Neutrophil (primary cell): ENCODE data around the gene PIEZO1.
A peak's percentile ranks its signal among the peaks of the same experiment; 100 is the strongest.

ENCODE experiments used
- H3K27ac ChIP-seq: fragments of 200-600 bp; sonication (generic); 2 replicates; pipeline ENCODE4 v1.5.1; 2016; ENCODE audit warnings: mild to moderate bottlenecking, moderate library complexity
- H3K27me3 ChIP-seq: fragments of 200-600 bp; sonication (generic); 2 replicates; pipeline ENCODE4 v1.6.0; 2016; ENCODE audit warnings: mild to moderate bottlenecking
- H3K36me3 ChIP-seq: fragments of 200-600 bp; sonication (generic); 2 replicates; pipeline ENCODE4 v1.5.1; 2017
- H3K4me1 ChIP-seq, 2 experiments: fragments of 200-600 bp in 1 of 2; sonication (generic) in 1 of 2; 1 replicate in 1 of 2; 2 replicates in 1 of 2; pipeline versions ENCODE4 v1.5.1 to v1.6.1; 2013 to 2016; ENCODE audit warnings: low read depth in 1 of 2, low read length in 1 of 2, mild to moderate bottlenecking in 1 of 2, moderate library complexity in 1 of 2; ENCODE audit not compliant: control insufficient read depth in 1 of 2, insufficient read depth in 1 of 2
- H3K4me3 ChIP-seq, 2 experiments: fragments of 200-600 bp in 1 of 2; sonication (generic) in 1 of 2; 1 replicate in 1 of 2; 2 replicates in 1 of 2; pipeline ENCODE4 v1.5.1; 2013 to 2016; ENCODE audit warnings: low read depth in 1 of 2, low read length in 1 of 2, mild to moderate bottlenecking in 1 of 2, moderate library complexity in 1 of 2
- H3K9me3 ChIP-seq: fragments of 200-600 bp; sonication (generic); 2 replicates; pipeline ENCODE4 v1.5.1; 2016
- CTCF ChIP-seq: fragments of 200-600 bp; sonication (generic); IDR thresholded peaks from 2 replicates; pipeline ENCODE4 v1.5.1; 2016; ENCODE audit warnings: antibody characterized with exemption

PIEZO1 gene

GRCh38 chr16:88784074-88784855 is 755 bp downstream of the PIEZO1 start:
- peaks cover 14% of the 10 kb centered on the region for H3K27me3 ChIP-seq
- no peaks in the 10 kb centered on the region for H3K9me3 ChIP-seq
- peaks cover 43 to 46% of the 10 kb centered on the region in 2 experiments for H3K4me1 ChIP-seq
- H3K27ac ChIP-seq, result peak overlapping the region; percentile 62
- peak; percentile 33 for TF ChIP-seq CTCF
- H3K4me3 ChIP-seq, result peak overlapping the region; percentile 69 to 74
- no peaks in the 10 kb centered on the region for H3K36me3 ChIP-seq

GRCh38 chr16:88783391-88784073 is 1.5 kb downstream of the PIEZO1 start:
- no peak for TF ChIP-seq CTCF
- no peaks in the 10 kb centered on the region for H3K9me3 ChIP-seq
- peaks cover 43 to 46% of the 10 kb centered on the region in 2 experiments for H3K4me1 ChIP-seq
- H3K36me3 ChIP-seq, result no peaks in the 10 kb centered on the region
- H3K27me3 ChIP-seq, result peaks cover 14% of the 10 kb centered on the region
- H3K4me3 ChIP-seq, result peak overlapping the region; percentile 69 to 74
- peak overlapping the region; percentile 5 for H3K27ac ChIP-seq

- peaks cover 43 to 46% of the 10 kb centered on the region in 2 experiments for H3K4me1 ChIP-seq
- peaks cover 14% of the 10 kb centered on the region for H3K27me3 ChIP-seq
- H3K36me3 ChIP-seq, result no peaks in the 10 kb centered on the region
- no peak for TF ChIP-seq CTCF
- H3K9me3 ChIP-seq, result no peaks in the 10 kb centered on the region
- H3K4me3 ChIP-seq, result no peak overlapping the region
- H3K27ac ChIP-seq, result peak overlapping the region; percentile 5
These were observed 2.3 kb downstream of the PIEZO1 start for GRCh38 chr16:88782454-88783390.

- H3K4me3 ChIP-seq, result peak overlapping the region in 1 of 2 experiments; percentile 2
- H3K27me3 ChIP-seq, result peaks cover 14% of the 10 kb centered on the region
- H3K27ac ChIP-seq, result peak overlapping the region; percentile 21
- no peaks in the 10 kb centered on the region for H3K36me3 ChIP-seq
- H3K4me1 ChIP-seq, result peaks cover 43 to 46% of the 10 kb centered on the region in 2 experiments
- TF ChIP-seq CTCF, result no peak
- no peaks in the 10 kb centered on the region for H3K9me3 ChIP-seq
These were observed 3.6 kb downstream of the PIEZO1 start for GRCh38 chr16:88781140-88782077.
